Osteoblast (primary cell): ENCODE data around the gene PELO. TPM values are rescaled to one million over a fixed set of nuclear protein-coding genes. Genes with fewer than 3 reads are reported as not detected.

Experiments used
- DNase-seq: peaks from one replicate; pipeline ENCODE4 v3.0.0; 2011; ENCODE audit warnings: low spot score, mixed read lengths; ENCODE audit not compliant: insufficient read length; ENCODE audit errors: missing footprints
- H2AFZ ChIP-seq: 2 replicates; pipeline ENCODE4 v1.6.0; 2011; ENCODE audit warnings: mild to moderate bottlenecking, low read length
- H3K27ac ChIP-seq: 2 replicates; pipeline ENCODE4 v1.5.1; 2011; ENCODE audit warnings: mild to moderate bottlenecking, low read depth, low read length, moderate library complexity
- H3K27me3 ChIP-seq: 2 replicates; pipeline ENCODE4 v1.6.0; 2012; ENCODE audit warnings: mild to moderate bottlenecking, control low read depth, inconsistent platforms, low read length, moderate library complexity; ENCODE audit not compliant: insufficient read depth
- H3K36me3 ChIP-seq: 2 replicates; pipeline ENCODE4 v1.5.1; 2011; ENCODE audit warnings: mild to moderate bottlenecking, low read length, control low read depth, moderate library complexity; ENCODE audit not compliant: insufficient read depth
- H3K4me1 ChIP-seq: 2 replicates; pipeline ENCODE4 v1.5.1; 2011; ENCODE audit warnings: mild to moderate bottlenecking, low read length, control low read depth, moderate library complexity; ENCODE audit not compliant: insufficient read depth
- H3K4me2 ChIP-seq: 2 replicates; pipeline ENCODE4 v1.6.0; 2011; ENCODE audit warnings: mild to moderate bottlenecking, low read length; ENCODE audit not compliant: insufficient read depth
- H3K4me3 ChIP-seq: fragments of 200-600 bp; sonication (generic); 3 replicates; pipeline ENCODE4 v1.5.1; 2012; ENCODE audit warnings: mild to moderate bottlenecking, low read length, inconsistent platforms; ENCODE audit not compliant: insufficient read depth
- H3K79me2 ChIP-seq: 2 replicates; pipeline ENCODE4 v1.6.0; 2012; ENCODE audit warnings: mild to moderate bottlenecking, low read length, control low read depth, inconsistent platforms; ENCODE audit not compliant: insufficient read depth
- H3K9me3 ChIP-seq: 2 replicates; pipeline ENCODE4 v1.5.1; 2011; ENCODE audit warnings: low read depth, low read length, control low read depth
- H4K20me1 ChIP-seq: 2 replicates; pipeline ENCODE4 v1.6.0; 2012; ENCODE audit warnings: mild to moderate bottlenecking, low read length, control low read depth; ENCODE audit not compliant: insufficient read depth
- CTCF ChIP-seq: IDR thresholded peaks from 2 replicates; pipeline ENCODE4 v1.5.1; 2011; ENCODE audit warnings: mild to moderate bottlenecking, low read depth, low read length, moderate library complexity; ENCODE audit errors: extremely low read depth
- total RNA-seq: library from RNA; depleted of rRNA; stranded (reverse); fragments of >200 nt; gene quantifications from 2 replicates; pipeline ENCODE4 v1.2.3, GENCODE V29; 2012

The PELO gene
- total RNA-seq, 1 donor, result 21.4 TPM

- no peaks in the 10 kb centered on the region for H3K27me3 ChIP-seq
- peak overlapping the region; percentile 34 for H3K27ac ChIP-seq
- TF ChIP-seq CTCF, result peak; percentile 10
- H3K79me2 ChIP-seq, result no peaks in the 10 kb centered on the region
- peak overlapping the region; percentile 42 for H3K4me2 ChIP-seq
- H3K36me3 ChIP-seq, result no peaks in the 10 kb centered on the region
- H4K20me1 ChIP-seq, result no peaks in the 10 kb centered on the region
- DNase-seq, result no peak
- H3K9me3 ChIP-seq, result no peaks in the 10 kb centered on the region
- H3K4me1 ChIP-seq, result peaks cover 12% of the 10 kb centered on the region
- H2AFZ ChIP-seq, result peak overlapping the region; percentile 5
- H3K4me3 ChIP-seq, result peak overlapping the region; percentile 27
These were observed 49.4 kb downstream of the PELO start for GRCh38 chr5:52837068-52837467.

Other genes with a start within 250 kb of the PELO start
- gene ITGA1, start within 50 bp of the PELO start, total RNA-seq, result 28.6 and 31.8 TPM in 2 replicates
- gene ITGA2, start 201.4 kb downstream of the PELO start, total RNA-seq, result 2.7 and 2.9 TPM in 2 replicates